Gastrocnemius medialis (tissue), 4 donors: ENCODE results near the gene COPS7A.

Experiments used
- POLR2A ChIP-seq, 2 donors: fragments of 450-650 bp; IDR thresholded peaks; one replicate each; pipeline ENCODE4 v1.6.1; 2017; ENCODE audit warnings: antibody characterized with exemption in 2 of 2, mild to moderate bottlenecking in 2 of 2, moderate library complexity in 2 of 2
- TF ChIP-seq, protein P1 (sequence below), 5 experiments: fragments of 450-650 bp in 3 of 5; fragments of 200-600 bp in 2 of 5; sonication (generic) in 2 of 5; IDR thresholded peaks in 4 of 5; conservative IDR thresholded peaks in 1 of 5; 1 replicate in 4 of 5; 2 replicates in 1 of 5; pipeline ENCODE4 v1.5.1; 2016 to 2019; ENCODE audit warnings: antibody characterized with exemption in 5 of 5, mild to moderate bottlenecking in 3 of 5, moderate library complexity in 3 of 5

- TF ChIP-seq, protein P1, sequence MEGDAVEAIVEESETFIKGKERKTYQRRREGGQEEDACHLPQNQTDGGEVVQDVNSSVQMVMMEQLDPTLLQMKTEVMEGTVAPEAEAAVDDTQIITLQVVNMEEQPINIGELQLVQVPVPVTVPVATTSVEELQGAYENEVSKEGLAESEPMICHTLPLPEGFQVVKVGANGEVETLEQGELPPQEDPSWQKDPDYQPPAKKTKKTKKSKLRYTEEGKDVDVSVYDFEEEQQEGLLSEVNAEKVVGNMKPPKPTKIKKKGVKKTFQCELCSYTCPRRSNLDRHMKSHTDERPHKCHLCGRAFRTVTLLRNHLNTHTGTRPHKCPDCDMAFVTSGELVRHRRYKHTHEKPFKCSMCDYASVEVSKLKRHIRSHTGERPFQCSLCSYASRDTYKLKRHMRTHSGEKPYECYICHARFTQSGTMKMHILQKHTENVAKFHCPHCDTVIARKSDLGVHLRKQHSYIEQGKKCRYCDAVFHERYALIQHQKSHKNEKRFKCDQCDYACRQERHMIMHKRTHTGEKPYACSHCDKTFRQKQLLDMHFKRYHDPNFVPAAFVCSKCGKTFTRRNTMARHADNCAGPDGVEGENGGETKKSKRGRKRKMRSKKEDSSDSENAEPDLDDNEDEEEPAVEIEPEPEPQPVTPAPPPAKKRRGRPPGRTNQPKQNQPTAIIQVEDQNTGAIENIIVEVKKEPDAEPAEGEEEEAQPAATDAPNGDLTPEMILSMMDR (IDR thresholded peaks at IDR 0.05 in 4 of 5, conservative IDR thresholded peaks at IDR 0.05 in 1 of 5): no peak
- TF ChIP-seq POLR2A (IDR thresholded peaks at IDR 0.05): no peak
These were observed 41.3 kb downstream of the COPS7A start for GRCh38 chr12:6765048-6765633.
